HepG2 (cell line): ENCODE results near the gene WDR54. TPM values are rescaled to one million over a fixed set of nuclear protein-coding genes. Genes with fewer than 3 reads are reported as not detected.

Source experiments
- ARNT ChIP-seq: fragments of 450-650 bp; IDR thresholded peaks from 2 replicates; pipeline ENCODE4 v1.6.1; 2017
- DZIP1 ChIP-seq: sonication (generic); formaldehyde crosslinking; IDR thresholded peaks from 2 replicates; pipeline ENCODE4 v1.5.0; 2020; ENCODE audit warnings: mild to moderate bottlenecking, missing genetic modification reagents
- ELF4 ChIP-seq: sonication (generic); formaldehyde crosslinking; IDR thresholded peaks from 2 replicates; pipeline ENCODE4 v1.5.0; 2020; ENCODE audit warnings: missing genetic modification reagents, mild to moderate bottlenecking, moderate library complexity, borderline replicate concordance
- PHF5A ChIP-seq: IDR thresholded peaks from one replicate; pipeline ENCODE4 v1.6.1; 2018; ENCODE audit warnings: low read depth, missing genetic modification reagents; ENCODE audit not compliant: unreplicated experiment
- SIN3A ChIP-seq: IDR thresholded peaks from 2 replicates; pipeline ENCODE4 v1.6.1; 2011; ENCODE audit warnings: low read depth, mild to moderate bottlenecking, control low read depth, low read length, borderline replicate concordance
- ZBTB1 ChIP-seq: sonication (generic); formaldehyde crosslinking; IDR thresholded peaks from 2 replicates; pipeline ENCODE4 v1.4.0; 2020; ENCODE audit warnings: missing genetic modification reagents, borderline replicate concordance
- ZNF33A ChIP-seq: sonication (generic); formaldehyde crosslinking; IDR thresholded peaks from 2 replicates; pipeline ENCODE4 v1.5.1; 2020; ENCODE audit warnings: missing genetic modification reagents, mild to moderate bottlenecking, moderate library complexity, borderline replicate concordance
- ZNF687 ChIP-seq: sonication (generic); formaldehyde crosslinking; IDR thresholded peaks from 2 replicates; pipeline ENCODE4 v1.5.1; 2020; ENCODE audit warnings: mild to moderate bottlenecking, missing genetic modification reagents, moderate library complexity
- ZNF703 ChIP-seq: sonication (generic); formaldehyde crosslinking; IDR thresholded peaks from 2 replicates; pipeline ENCODE4 v1.5.1; 2020; ENCODE audit warnings: missing genetic modification reagents, mild to moderate bottlenecking, moderate library complexity, borderline replicate concordance
- ZNF883 ChIP-seq: sonication (generic); formaldehyde crosslinking; IDR thresholded peaks from 2 replicates; pipeline ENCODE4 v1.5.1; 2020; ENCODE audit warnings: mild to moderate bottlenecking, missing genetic modification reagents; ENCODE audit errors: not compliant biosample characterization
- polyA plus RNA-seq, 8 experiments: library from polyadenylated mRNA; depleted of rRNA in 3 of 8; stranded (reverse) in 7 of 8; unstranded in 1 of 8; fragments of >200 nt; fragmentation: Illumina TruSeq in 4 of 8; extraction: Trizol in 4 of 8; gene quantifications; 2 replicates each; pipeline versions ENCODE4 v1.2.1 to v1.2.3, GENCODE V29; 2011 to 2016; ENCODE audit warnings: low read depth in 4 of 8, missing spikeins in 1 of 8, mixed read lengths in 1 of 8; ENCODE audit not compliant: insufficient read depth in 1 of 8
- total RNA-seq, 5 experiments: library from RNA; depleted of rRNA; stranded (reverse); fragments of >200 nt; fragmentation: Illumina TruSeq; extraction: Trizol; gene quantifications; 2 replicates each; pipeline ENCODE4 v1.2.3, GENCODE V29; 2016; ENCODE audit warnings: low read depth in 1 of 5
- TF ChIP-seq, protein P1 (sequence below): sonication (generic); formaldehyde crosslinking; IDR thresholded peaks from 2 replicates; pipeline ENCODE4 v1.5.0; 2020; ENCODE audit warnings: mild to moderate bottlenecking, missing genetic modification reagents
- TF ChIP-seq, protein P2 (sequence below): sonication (generic); formaldehyde crosslinking; IDR thresholded peaks from 2 replicates; pipeline ENCODE4 v1.4.0; 2020; ENCODE audit warnings: missing genetic modification reagents, mild to moderate bottlenecking, borderline replicate concordance

The WDR54 gene
- total and polyA plus RNA-seq, 2 of the 13 experiments (the other 11 are each of a cell fraction or from before 2014, with no cell fraction given) = 2.0 to 17.3 TPM

GRCh38 chr2:74441170-74441689 lies 19.7 kb downstream of the WDR54 start (continued):
- TF ChIP-seq ZNF687 (CRISPR knock-in tag) (no peak), ZNF883 (no peak), ZNF33A (CRISPR knock-in tag) (0 out of 2 replicates have a peak, but pooled peaks have one; percentile 12), ZBTB1 (0 out of 2 replicates have a peak, but pooled peaks have one; percentile 43), DZIP1 (CRISPR knock-in tag) (0 out of 2 replicates have a peak, but pooled peaks have one; percentile 12), SIN3A (0 out of 2 replicates have a peak, but pooled peaks have one; percentile 15), ARNT (no peak), ZNF703 (CRISPR knock-in tag) (no peak), ELF4 (CRISPR knock-in tag) (no peak), PHF5A (peak; percentile 13)
- TF ChIP-seq, protein P1, sequence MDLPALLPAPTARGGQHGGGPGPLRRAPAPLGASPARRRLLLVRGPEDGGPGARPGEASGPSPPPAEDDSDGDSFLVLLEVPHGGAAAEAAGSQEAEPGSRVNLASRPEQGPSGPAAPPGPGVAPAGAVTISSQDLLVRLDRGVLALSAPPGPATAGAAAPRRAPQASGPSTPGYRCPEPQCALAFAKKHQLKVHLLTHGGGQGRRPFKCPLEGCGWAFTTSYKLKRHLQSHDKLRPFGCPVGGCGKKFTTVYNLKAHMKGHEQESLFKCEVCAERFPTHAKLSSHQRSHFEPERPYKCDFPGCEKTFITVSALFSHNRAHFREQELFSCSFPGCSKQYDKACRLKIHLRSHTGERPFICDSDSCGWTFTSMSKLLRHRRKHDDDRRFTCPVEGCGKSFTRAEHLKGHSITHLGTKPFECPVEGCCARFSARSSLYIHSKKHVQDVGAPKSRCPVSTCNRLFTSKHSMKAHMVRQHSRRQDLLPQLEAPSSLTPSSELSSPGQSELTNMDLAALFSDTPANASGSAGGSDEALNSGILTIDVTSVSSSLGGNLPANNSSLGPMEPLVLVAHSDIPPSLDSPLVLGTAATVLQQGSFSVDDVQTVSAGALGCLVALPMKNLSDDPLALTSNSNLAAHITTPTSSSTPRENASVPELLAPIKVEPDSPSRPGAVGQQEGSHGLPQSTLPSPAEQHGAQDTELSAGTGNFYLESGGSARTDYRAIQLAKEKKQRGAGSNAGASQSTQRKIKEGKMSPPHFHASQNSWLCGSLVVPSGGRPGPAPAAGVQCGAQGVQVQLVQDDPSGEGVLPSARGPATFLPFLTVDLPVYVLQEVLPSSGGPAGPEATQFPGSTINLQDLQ (CRISPR knock-in tag) = 0 out of 2 replicates have a peak, but pooled peaks have one; percentile 2
- TF ChIP-seq, protein P2, sequence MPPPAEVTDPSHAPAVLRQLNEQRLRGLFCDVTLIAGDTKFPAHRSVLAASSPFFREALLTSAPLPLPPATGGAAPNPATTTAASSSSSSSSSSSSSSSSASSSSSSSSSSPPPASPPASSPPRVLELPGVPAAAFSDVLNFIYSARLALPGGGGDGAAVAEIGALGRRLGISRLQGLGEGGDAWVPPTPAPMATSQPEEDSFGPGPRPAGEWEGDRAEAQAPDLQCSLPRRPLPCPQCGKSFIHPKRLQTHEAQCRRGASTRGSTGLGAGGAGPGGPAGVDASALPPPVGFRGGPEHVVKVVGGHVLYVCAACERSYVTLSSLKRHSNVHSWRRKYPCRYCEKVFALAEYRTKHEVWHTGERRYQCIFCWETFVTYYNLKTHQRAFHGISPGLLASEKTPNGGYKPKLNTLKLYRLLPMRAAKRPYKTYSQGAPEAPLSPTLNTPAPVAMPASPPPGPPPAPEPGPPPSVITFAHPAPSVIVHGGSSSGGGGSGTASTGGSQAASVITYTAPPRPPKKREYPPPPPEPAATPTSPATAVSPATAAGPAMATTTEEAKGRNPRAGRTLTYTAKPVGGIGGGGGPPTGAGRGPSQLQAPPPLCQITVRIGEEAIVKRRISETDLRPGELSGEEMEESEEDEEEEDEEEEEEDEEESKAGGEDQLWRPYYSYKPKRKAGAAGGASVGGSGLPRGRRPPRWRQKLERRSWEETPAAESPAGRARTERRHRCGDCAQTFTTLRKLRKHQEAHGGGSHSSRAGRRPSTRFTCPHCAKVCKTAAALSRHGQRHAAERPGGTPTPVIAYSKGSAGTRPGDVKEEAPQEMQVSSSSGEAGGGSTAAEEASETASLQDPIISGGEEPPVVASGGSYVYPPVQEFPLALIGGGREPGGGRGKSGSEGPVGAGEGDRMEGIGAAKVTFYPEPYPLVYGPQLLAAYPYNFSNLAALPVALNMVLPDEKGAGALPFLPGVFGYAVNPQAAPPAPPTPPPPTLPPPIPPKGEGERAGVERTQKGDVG (CRISPR knock-in tag) = no peak
- TF ChIP-seq, all 625 proteins: peak for 30
